K562 (cell line): Measurements from ENCODE around the gene PA2G4. TPM values are rescaled to one million over a fixed set of nuclear protein-coding genes. Genes with fewer than 3 reads are reported as not detected.

Experiments
- BRF2 ChIP-seq: IDR thresholded peaks from 3 replicates; pipeline ENCODE4 v1.6.1; 2011; ENCODE audit warnings: borderline replicate concordance, mild to moderate bottlenecking; ENCODE audit not compliant: insufficient read length, insufficient read depth
- C11orf30 ChIP-seq: fragments of 450-650 bp; IDR thresholded peaks from 2 replicates; pipeline ENCODE4 v1.6.1; 2016; ENCODE audit warnings: low read depth, mild to moderate bottlenecking
- ESRRA ChIP-seq: fragments of 450-650 bp; IDR thresholded peaks from 2 replicates; pipeline ENCODE4 v1.6.1; 2014; ENCODE audit warnings: low read depth, mild to moderate bottlenecking, moderate library complexity, borderline replicate concordance
- FOXJ3 ChIP-seq: sonication (generic); formaldehyde crosslinking; IDR thresholded peaks from 2 replicates; pipeline ENCODE4 v1.4.0; 2020; ENCODE audit warnings: mild to moderate bottlenecking, missing genetic modification reagents
- HDAC3 ChIP-seq: fragments of 450-650 bp; IDR thresholded peaks from 2 replicates; pipeline ENCODE4 v1.6.1; 2018; ENCODE audit warnings: borderline replicate concordance, mild to moderate bottlenecking, moderate library complexity; ENCODE audit not compliant: partially characterized antibody
- HMG20A ChIP-seq: fragments of 450-650 bp; formaldehyde crosslinking; conservative IDR thresholded peaks from 2 replicates; pipeline ENCODE4 v1.4.0; 2020; ENCODE audit warnings: mild to moderate bottlenecking, mixed read lengths
- HMGN3 ChIP-seq: IDR thresholded peaks from 2 replicates; pipeline ENCODE4 v1.6.1; 2011; ENCODE audit warnings: borderline replicate concordance, low read depth, mild to moderate bottlenecking, mixed read lengths, low read length; ENCODE audit not compliant: insufficient read length; ENCODE audit errors: extremely low read depth
- MAZ ChIP-seq, 2 experiments: fragments of 450-650 bp in 1 of 2; sonication (generic) in 1 of 2; formaldehyde crosslinking; IDR thresholded peaks in 1 of 2; conservative IDR thresholded peaks in 1 of 2; 2 replicates each; pipeline versions ENCODE4 v1.4.0 to v1.5.0; 2020; ENCODE audit warnings: mild to moderate bottlenecking in 1 of 2, missing genetic modification reagents in 1 of 2
- MBD1 ChIP-seq: fragments of 250-450 bp; sonication (Bioruptor Pico); IDR thresholded peaks from 2 replicates; pipeline ENCODE4 v1.8.0; 2022; ENCODE audit warnings: inconsistent platforms
- MTA2 ChIP-seq: fragments of 450-650 bp; IDR thresholded peaks from 2 replicates; pipeline ENCODE4 v1.6.1; 2016; ENCODE audit warnings: low read depth
- PHF21A ChIP-seq: fragments of 450-650 bp; IDR thresholded peaks from 2 replicates; pipeline ENCODE4 v1.6.1; 2017; ENCODE audit warnings: low read depth, borderline replicate concordance
- PML ChIP-seq: IDR thresholded peaks from 2 replicates; pipeline ENCODE4 v1.6.1; 2012; ENCODE audit warnings: low read length, inconsistent platforms
- RCOR1 ChIP-seq, 2 experiments: IDR thresholded peaks; 2 replicates each; pipeline ENCODE4 v1.6.1; 2012; ENCODE audit warnings: low read depth in 2 of 2, low read length in 2 of 2, borderline replicate concordance in 1 of 2, improper control_type of control experiment in 1 of 2
- TAF7 ChIP-seq: fragments of 450-650 bp; IDR thresholded peaks from 2 replicates; pipeline ENCODE4 v1.6.1; 2016; ENCODE audit warnings: missing genetic modification characterization, missing compliant biosample characterization
- TCF3 ChIP-seq: sonication (generic); formaldehyde crosslinking; IDR thresholded peaks from 2 replicates; pipeline ENCODE4 v1.4.0; 2020; ENCODE audit warnings: mild to moderate bottlenecking, missing genetic modification reagents
- TCFL5 ChIP-seq: fragments of 250-450 bp; sonication (Bioruptor Pico); conservative IDR thresholded peaks from 2 replicates; pipeline ENCODE4 v1.6.1; 2021; ENCODE audit warnings: mild to moderate bottlenecking, moderate library complexity, matching md5 sums
- TSHZ1 ChIP-seq: fragments of 250-450 bp; sonication (Bioruptor Pico); IDR thresholded peaks from 2 replicates; pipeline ENCODE4 v1.4.0; 2020; ENCODE audit warnings: mild to moderate bottlenecking, moderate library complexity
- XRCC3 ChIP-seq: fragments of 450-650 bp; IDR thresholded peaks from 2 replicates; pipeline ENCODE4 v1.6.1; 2017; ENCODE audit warnings: mild to moderate bottlenecking, moderate library complexity
- ZBTB1 ChIP-seq: sonication (generic); formaldehyde crosslinking; IDR thresholded peaks from 2 replicates; pipeline ENCODE4 v1.8.1; 2023; ENCODE audit warnings: missing genetic modification reagents, low read depth, mild to moderate bottlenecking, borderline replicate concordance
- polyA plus RNA-seq, 8 experiments: library from polyadenylated mRNA; depleted of rRNA in 4 of 8; stranded (reverse) in 5 of 8; unstranded in 3 of 8; fragments of >200 nt; fragmentation: Nextera tagmentation in 2 of 8; fragmentation: Illumina TruSeq in 1 of 8; extraction: Ambion mirVana in 2 of 8; extraction: Trizol in 1 of 8; gene quantifications; 2 replicates each; pipeline versions ENCODE4 v1.2.1 to v1.2.3, GENCODE V29; 2011 to 2014; ENCODE audit warnings: inconsistent platforms in 1 of 8, missing spikeins in 1 of 8
- total RNA-seq, 7 experiments: library from RNA; depleted of rRNA in 6 of 7; stranded (reverse); fragments of >200 nt in 6 of 7; fragmentation: Illumina TruSeq in 2 of 7; extraction: Trizol in 2 of 7; gene quantifications; 2 replicates each; pipeline versions ENCODE4 v1.2.1 to v1.2.3, GENCODE V29; 2011 to 2021; ENCODE audit warnings: low replicate concordance in 1 of 7

The PA2G4 gene
- total and polyA plus RNA-seq, 9 of the 15 experiments (the other 6 are each of a cell fraction or from before 2014, with no cell fraction given) = 230 to 925 (median 638) TPM

GRCh38 chr12:56084958-56085543, 19.3 kb upstream of the PA2G4 start (continued):
- TF ChIP-seq BRF2 = no peak
- no peak for TF ChIP-seq PHF21A
- TF ChIP-seq TAF7 (tag) = no peak
- no peak for TF ChIP-seq TCFL5 (CRISPR knock-in tag)
- 0 out of 4 replicates have a peak, but pooled peaks of 1 of the 2 experiments have one; percentile 37 for TF ChIP-seq MAZ (CRISPR knock-in tag; conservative IDR thresholded peaks at IDR 0.05 in 1 of 2, IDR thresholded peaks at IDR 0.05 in 1 of 2)
- TF ChIP-seq RCOR1 (IDR thresholded peaks at IDR 0.05; ENCODE audit: borderline replicate concordance in 1 of 2, low read depth in 2 of 2, low read length in 2 of 2) = peak in 1 of 2 experiments; percentile 37; a peak in 1 of 4 replicates
- TF ChIP-seq FOXJ3 = no peak
- TF ChIP-seq PML = no peak
- no peak for TF ChIP-seq MTA2
- no peak for TF ChIP-seq TCF3
- no peak for TF ChIP-seq MBD1
- peak; percentile 88 for TF ChIP-seq ESRRA
- TF ChIP-seq C11orf30 = no peak
- TF ChIP-seq XRCC3 = no peak
- TF ChIP-seq HDAC3 = no peak
- no peak for TF ChIP-seq ZBTB1 (CRISPR knock-in tag)
- no peak for TF ChIP-seq HMG20A (CRISPR knock-in tag)
- no peak for TF ChIP-seq HMGN3
- TF ChIP-seq TSHZ1 = no peak
